ENCODE data around the gene ST8SIA3. TPM values are rescaled to one million over a fixed set of nuclear protein-coding genes. Genes with fewer than 3 reads are reported as not detected.

The ST8SIA3 gene
- polyA plus RNA-seq, 1 donor (not counting 4 experiments of a cell fraction or from before 2014, with no cell fraction given), result not detected

GRCh38 chr18:57328665-57329064 lies 23.7 kb upstream of the ST8SIA3 start:
- Histone ChIP-seq H3K4me3 (ENCODE audit: control insufficient read depth in 2 of 3, extremely low read depth in 1 of 3, insufficient read depth in 2 of 3, low read depth in 1 of 3, low read length in 3 of 3) (no peak overlapping the region), H3K36me3 (ENCODE audit: control insufficient read depth in 2 of 2, extremely low read depth in 1 of 2, insufficient read depth in 2 of 2, low read length in 2 of 2) (no peaks in the 10 kb centered on the region), H2AFZ (ENCODE audit: control insufficient read depth, low read length) (no peak overlapping the region), H3K27me3 (ENCODE audit: control insufficient read depth, extremely low read depth, insufficient read depth, low read length) (no peaks in the 10 kb centered on the region), H3K4me1 (ENCODE audit: control insufficient read depth, extremely low read depth, insufficient read depth, low read length) (peaks cover 5% of the 10 kb centered on the region), H3K9ac (ENCODE audit: control insufficient read depth, extremely low read depth, insufficient read depth, low read length) (no peak overlapping the region), H3K4me2 (ENCODE audit: control insufficient read depth, extremely low read depth, insufficient read depth, low read depth, low read length) (no peak overlapping the region), H4K20me1 (ENCODE audit: control insufficient read depth, extremely low read depth, insufficient read depth, low read length) (no peaks in the 10 kb centered on the region), H3K9me1 (ENCODE audit: control insufficient read depth, extremely low read depth, insufficient read depth, low read length) (no peaks in the 10 kb centered on the region), H3K79me2 (ENCODE audit: control insufficient read depth, insufficient read depth, low read length) (no peaks in the 10 kb centered on the region), H3K9me3 (ENCODE audit: control insufficient read depth, low read depth, low read length) (no peaks in the 10 kb centered on the region), H3K27ac (ENCODE audit: control insufficient read depth, insufficient read depth, low read length) (no peak overlapping the region)
- TF ChIP-seq CTCF (optimal IDR thresholded peaks at IDR 0.05 in 1 of 3, IDR thresholded peaks at IDR 0.05 in 1 of 3, conservative IDR thresholded peaks at IDR 0.05 in 1 of 3; ENCODE audit: extremely low read depth in 1 of 3, insufficient read depth in 2 of 3, low read length in 3 of 3), result no peak
- no peak for TF ChIP-seq EZH2 (IDR thresholded peaks at IDR 0.05; ENCODE audit: low read length)
- dilution Hi-C loops (cut with MboI; ENCODE audit: extremely low pct_ligation_motif_present, low sequenced_read_pairs), result no loop called here
- no peak for DNase-seq (ENCODE audit: low read depth, low spot score)
- FAIRE-seq, result no peak

DNA sequence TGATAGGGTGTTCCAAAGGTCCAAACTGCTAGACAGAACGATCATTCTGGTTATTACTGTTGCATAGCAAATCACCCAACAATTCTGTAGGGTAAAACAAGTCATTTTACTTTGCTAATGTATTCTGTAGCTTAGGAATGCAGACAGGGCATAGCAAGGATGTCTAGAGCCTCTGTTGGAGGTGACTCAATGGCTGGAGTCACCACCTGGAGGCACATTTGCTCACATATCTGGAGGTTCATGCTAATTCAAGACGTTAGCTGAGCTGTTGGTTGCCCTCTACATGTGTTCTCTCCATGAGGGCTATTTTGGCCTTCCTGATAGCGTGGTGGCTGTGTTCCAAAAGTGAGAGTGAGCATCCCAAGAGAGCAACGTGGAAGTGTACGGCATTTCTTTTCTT lies 22.5 kb upstream of the ST8SIA3 start:
- Histone ChIP-seq H2AFZ (ENCODE audit: control insufficient read depth, low read length) (no peak overlapping the region), H3K9me1 (ENCODE audit: control insufficient read depth, extremely low read depth, insufficient read depth, low read length) (no peaks in the 10 kb centered on the region), H3K9me3 (ENCODE audit: control insufficient read depth, low read depth, low read length) (no peaks in the 10 kb centered on the region), H3K79me2 (ENCODE audit: control insufficient read depth, insufficient read depth, low read length) (no peaks in the 10 kb centered on the region), H3K36me3 (ENCODE audit: control insufficient read depth in 2 of 2, extremely low read depth in 1 of 2, insufficient read depth in 2 of 2, low read length in 2 of 2) (no peaks in the 10 kb centered on the region), H3K9ac (ENCODE audit: control insufficient read depth, extremely low read depth, insufficient read depth, low read length) (no peak overlapping the region), H3K27me3 (ENCODE audit: control insufficient read depth, extremely low read depth, insufficient read depth, low read length) (no peaks in the 10 kb centered on the region), H3K4me2 (ENCODE audit: control insufficient read depth, extremely low read depth, insufficient read depth, low read depth, low read length) (no peak overlapping the region), H4K20me1 (ENCODE audit: control insufficient read depth, extremely low read depth, insufficient read depth, low read length) (no peaks in the 10 kb centered on the region), H3K4me1 (ENCODE audit: control insufficient read depth, extremely low read depth, insufficient read depth, low read length) (peaks cover 5% of the 10 kb centered on the region), H3K4me3 (ENCODE audit: control insufficient read depth in 2 of 3, extremely low read depth in 1 of 3, insufficient read depth in 2 of 3, low read depth in 1 of 3, low read length in 3 of 3) (no peak overlapping the region), H3K27ac (ENCODE audit: control insufficient read depth, insufficient read depth, low read length) (no peak overlapping the region)
- dilution Hi-C loops (cut with MboI; ENCODE audit: extremely low pct_ligation_motif_present, low sequenced_read_pairs), result no loop called here
- no peak for DNase-seq (ENCODE audit: low read depth, low spot score)
- FAIRE-seq, result no peak
- TF ChIP-seq EZH2 (IDR thresholded peaks at IDR 0.05; ENCODE audit: low read length) (no peak), CTCF (optimal IDR thresholded peaks at IDR 0.05 in 1 of 3, IDR thresholded peaks at IDR 0.05 in 1 of 3, conservative IDR thresholded peaks at IDR 0.05 in 1 of 3; ENCODE audit: extremely low read depth in 1 of 3, insufficient read depth in 2 of 3, low read length in 3 of 3) (no peak)

Data from keratinocyte (primary cell).